Measurements from ENCODE around the gene ZNF253.
"Not testable (repeated sequence)": the region's sequence is repeated elsewhere in the genome, so short reads cannot be mapped to it uniquely, and the experiment has no call there.

The ZNF253 gene

DNA sequence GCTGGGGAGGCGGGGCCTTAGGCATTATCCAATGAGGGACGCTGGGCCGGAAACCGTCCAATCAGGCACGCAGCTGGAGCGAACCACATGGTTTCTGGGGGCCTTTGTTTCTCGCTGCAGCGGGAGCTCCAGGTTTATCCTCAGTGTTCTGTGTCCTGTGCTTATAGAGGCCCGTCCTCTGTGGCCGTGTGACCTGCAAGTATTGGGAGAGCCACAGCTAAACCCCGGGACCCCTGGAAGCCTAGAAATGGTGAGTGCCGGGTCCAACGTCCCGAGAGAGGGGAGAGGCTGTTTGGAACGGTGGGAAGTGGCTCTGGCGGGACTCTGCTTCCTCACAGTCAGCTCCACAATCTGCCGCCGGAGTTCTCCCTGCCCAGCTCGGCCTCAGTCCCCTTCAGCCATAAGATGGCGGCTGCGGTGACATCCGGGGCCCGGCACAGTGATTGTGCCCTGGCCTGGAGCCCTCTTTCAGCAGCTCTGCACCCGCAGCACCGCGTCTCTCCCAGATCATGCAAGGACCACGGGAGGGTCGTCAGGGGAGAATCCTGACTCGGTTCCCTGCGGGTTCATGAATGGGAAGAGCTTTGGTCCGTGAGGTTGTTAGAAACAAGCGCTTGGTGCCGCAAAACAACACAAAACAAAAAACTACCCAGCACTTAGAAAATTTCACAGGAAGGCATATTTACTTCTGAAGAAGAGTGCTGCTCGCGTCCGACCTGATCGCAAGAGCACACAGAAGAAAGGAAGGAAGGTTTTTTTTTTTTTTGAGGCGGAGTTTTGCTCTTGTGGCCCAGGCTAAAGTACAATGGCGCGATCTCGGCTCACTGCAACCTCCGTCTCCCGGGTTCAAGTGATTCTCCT lies at the start of gene ZNF253:
ZNF253 (plus strand) TSS at position 133 of the 861 bp plus-strand sequence; CDS start at position 248, 115 bp downstream.
- peak; percentile 84 to 87 for DNase-seq

DNA sequence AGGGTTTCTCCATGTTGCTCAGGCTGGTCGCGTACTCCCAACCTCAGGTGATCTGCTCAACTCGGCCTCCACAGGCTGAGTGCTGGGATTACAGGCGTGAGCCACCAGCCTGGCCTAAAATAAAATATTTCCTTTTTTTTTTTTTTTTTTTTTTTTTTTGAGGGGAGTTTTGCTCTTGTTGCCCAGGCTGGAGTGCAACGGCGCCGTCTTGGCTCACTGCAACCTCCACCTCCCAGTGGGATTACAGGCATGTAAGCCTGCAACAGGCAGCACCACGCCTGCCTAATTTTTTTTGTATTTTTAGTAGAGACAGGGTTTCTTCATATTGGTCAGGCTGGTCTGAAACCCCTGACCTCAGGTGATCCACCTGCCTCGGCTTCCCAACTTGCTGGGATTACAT lies 49.0 kb upstream of the ZNF253 start:
- DNase-seq, result no peak

- DNase-seq, result no peak
Observed at GRCh38 chr19:19817357-19817756, 48.3 kb upstream of the ZNF253 start.

DNA sequence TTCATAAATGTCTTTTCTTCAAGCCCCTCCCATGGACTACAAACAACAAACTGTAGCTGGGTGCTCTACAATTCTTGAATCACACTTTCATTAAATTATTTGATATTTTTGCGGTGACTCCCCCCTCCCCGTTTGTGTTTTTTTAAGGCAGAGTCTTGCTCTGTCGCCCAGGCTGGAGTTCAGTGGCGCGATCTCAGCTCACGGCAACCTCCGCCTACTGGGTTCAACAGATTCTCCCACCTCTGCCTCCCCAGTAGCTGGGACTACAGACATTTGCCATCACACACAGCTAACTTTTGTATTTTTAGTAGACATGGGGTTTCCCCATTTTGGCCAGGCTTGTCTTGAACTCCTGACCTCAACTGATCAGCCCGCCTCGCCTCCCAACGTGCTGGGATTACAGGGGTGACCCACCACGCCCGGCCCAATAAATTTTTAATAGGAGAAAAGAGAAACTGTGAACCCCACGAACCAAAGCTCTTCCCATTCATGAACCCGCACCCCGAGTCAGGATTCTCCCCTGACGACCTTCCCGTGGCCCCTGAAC lies 44.8 kb upstream of the ZNF253 start:
- DNase-seq, result no peak

DNA sequence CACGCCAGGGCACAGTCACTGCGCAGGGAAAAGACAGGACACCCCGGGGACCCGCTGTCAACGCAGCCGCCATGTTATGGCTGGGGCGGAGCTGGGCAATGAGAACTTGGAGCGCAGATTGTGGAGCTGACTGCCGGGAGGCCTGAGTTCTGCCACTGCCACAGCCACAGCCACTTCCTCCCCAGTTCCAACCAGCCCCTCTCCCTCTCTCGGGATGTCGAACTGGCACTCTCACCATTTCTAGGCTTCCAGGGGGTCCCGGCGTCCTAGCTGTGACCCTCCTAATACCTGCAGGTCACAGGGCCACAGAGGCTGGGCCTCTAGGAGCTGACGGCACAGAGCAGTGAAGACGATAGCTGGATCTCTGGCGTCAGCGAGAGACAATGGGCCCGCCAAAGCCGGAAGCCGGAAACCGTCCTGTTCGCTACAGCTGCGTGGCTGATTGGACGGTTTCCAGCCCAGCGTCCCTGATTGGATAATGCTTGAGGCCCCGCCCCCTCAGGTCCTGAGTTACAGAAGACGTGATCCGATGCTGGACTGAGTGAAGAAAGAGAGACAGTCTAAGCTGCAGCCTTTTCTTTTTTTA lies 44.2 kb upstream of the ZNF253 start, which contains the start of gene ZNF506:
ZNF506 (minus strand) TSS at position 385 of the 586 bp plus-strand sequence; CDS start at position 238, 147 bp downstream.
- peak; percentile 96 to 99 for DNase-seq

DNA sequence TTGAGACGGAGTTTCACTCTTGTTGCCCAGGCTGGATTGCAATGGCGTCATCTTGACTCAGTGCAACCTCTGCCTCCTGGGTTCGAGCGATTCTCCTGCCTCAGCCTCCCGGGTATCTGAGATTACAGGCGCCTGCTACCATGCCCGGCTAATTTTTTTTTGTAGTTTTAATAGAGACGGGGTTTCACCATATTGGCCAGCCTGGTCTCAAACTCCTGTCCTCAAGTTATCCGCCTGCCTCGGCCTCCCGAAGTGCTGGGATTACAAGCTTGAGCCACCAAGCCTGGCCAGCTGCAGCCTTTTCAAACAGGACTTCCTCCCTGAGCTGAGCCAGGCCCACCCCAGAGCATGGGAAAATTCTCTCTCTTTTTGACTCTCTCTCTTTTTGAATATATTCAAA lies 43.7 kb upstream of the ZNF253 start:
- DNase-seq, result peak in 1 of 2 experiments; percentile 26

- DNase-seq, result no peak
Observed at GRCh38 chr19:19823916-19824315, 41.8 kb upstream of the ZNF253 start.

DNA sequence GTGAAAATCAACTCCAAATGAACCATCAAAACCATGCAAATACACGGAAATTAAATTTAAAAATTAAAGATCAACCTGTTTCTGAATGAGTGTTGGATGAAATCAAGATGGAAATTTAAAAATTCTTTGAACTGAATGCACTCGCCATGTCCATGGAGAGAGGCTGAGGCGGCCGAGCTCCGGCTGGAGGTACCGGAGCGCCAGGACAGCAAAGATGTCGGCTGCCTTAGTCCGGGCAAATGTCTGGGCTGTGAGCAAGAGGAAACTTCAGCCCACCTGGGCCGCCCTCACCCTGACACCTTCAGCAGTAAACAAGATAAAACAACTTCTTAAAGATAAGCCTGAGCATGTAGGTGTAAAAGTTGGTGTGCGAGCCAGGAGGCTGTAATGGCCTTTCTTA lies 38.8 kb upstream of the ZNF253 start:
- DNase-seq, result no peak

GRCh38 chr19:19835560-19836038 lies 30.1 kb upstream of the ZNF253 start:
- DNase-seq, result no peak

- DNase-seq, result no peak
Observed at GRCh38 chr19:19847781-19848180, 17.9 kb upstream of the ZNF253 start.

DNA sequence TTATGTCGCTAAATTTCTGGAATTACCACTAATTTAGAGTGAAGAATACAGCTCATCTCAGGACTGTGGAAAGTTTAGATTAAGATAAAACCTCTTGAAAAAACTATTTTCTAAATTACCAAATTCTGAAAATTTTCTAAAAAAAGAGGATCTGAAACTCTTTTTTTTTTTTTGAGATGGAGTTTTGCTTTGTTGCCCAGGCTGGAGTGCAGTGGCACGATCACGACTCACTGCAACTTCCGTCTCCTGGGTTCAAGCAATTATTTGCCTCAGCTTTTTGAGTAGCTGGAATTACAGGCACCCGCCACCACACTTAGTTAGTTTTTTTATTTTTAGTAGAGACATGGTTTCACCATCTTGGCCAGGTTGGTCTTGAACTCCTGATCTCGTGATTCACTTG lies 16.6 kb upstream of the ZNF253 start:
- DNase-seq, result no peak

DNA sequence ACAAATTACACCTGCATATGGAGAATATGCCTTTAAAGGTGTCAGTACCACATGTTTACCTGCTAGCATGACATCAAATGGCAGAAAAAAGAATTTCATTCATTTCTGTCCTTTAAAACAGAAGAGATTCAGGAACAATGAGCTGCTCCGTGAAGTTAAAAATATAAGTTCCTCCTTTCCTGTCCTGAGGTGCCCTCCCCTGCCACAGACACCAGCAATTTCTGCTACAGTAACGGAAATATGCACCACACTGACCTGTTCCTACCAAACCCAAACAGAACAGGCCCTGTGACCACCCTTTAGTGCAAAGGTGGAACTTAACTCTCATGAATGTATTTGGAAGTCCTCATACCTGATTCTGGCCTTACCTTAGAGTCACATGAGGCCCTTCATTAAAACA lies 13.9 kb upstream of the ZNF253 start:
- DNase-seq, result not testable (repeated sequence)

DNA sequence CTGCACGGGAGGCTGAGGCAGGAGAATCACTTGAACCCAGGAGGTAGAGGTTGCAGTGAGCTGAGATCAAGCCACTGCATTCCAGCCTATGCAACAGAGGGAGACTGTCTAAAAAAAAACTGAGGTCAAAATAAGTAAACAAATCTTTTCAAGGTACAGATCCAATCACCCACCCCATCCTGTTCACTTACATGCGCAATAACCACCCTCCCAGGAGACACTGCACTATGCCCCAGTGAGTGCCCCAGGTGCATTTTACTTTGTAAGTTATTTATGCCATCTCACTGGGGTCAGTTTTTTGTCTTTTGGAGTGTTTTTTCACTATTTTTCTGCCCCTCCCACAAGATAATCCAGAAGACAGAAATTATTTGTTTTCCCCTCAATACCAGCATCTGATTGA lies 6.9 kb upstream of the ZNF253 start:
- DNase-seq, result no peak

GRCh38 chr19:19860756-19861390 lies 4.8 kb upstream of the ZNF253 start:
- no peak for DNase-seq

DNA sequence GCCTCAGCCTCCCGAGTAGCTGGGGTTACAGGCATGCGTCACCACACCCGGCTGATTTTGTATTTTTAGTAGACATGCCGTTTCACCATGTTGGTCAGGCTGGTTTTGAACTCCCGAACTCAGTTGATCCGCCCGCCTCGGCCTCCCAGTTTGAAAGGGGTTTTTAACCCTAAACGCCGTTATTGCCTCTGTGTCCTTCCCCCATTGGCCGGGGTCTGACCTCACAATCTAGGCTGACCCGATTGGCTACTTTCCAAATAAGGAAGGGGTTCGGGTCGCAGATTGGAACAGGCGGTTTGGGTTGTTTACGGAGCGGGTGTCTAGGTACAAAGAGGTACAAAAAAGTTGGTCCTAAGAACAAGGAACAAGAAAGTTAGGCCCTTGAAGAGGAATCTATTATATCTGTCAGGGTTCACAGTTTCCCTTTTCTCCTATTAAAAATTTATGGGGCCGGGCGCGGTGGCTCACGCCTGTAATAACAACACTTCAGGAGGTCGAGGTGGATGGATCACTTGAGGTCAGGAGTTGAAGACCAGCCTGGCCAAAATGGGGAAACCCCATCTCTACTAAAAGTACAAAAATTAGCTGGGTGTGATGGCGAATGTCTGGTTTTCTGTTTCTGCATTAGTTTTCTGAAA lies 1.0 kb downstream of the ZNF253 start:
- DNase-seq, result no peak

- DNase-seq, result not testable (repeated sequence)
Observed at GRCh38 chr19:19870086-19870485, 4.4 kb downstream of the ZNF253 start.

GRCh38 chr19:19871932-19872331 lies 6.2 kb downstream of the ZNF253 start:
- DNase-seq, result no peak

- DNase-seq, result no peak
Observed at GRCh38 chr19:19873381-19873780, 7.7 kb downstream of the ZNF253 start.

GRCh38 chr19:19877724-19878123 lies 12.0 kb downstream of the ZNF253 start:
- DNase-seq, result no peak

GRCh38 chr19:19884583-19884982 lies 18.9 kb downstream of the ZNF253 start:
- DNase-seq, result no peak

GRCh38 chr19:19892055-19892941 lies 26.6 kb downstream of the ZNF253 start:
- DNase-seq, result not testable (repeated sequence)

All from NCI-H524 (cell line).